ENCODE results near the gene KCNH6. TPM values are rescaled to one million over a fixed set of nuclear protein-coding genes. Genes with fewer than 3 reads are reported as not detected.

KCNH6 gene
- total RNA-seq, 1 experiment from 2014 or later = 1.6 TPM

GRCh38 chr17:63538693-63539595, 15.8 kb downstream of the KCNH6 start:
- Histone ChIP-seq H3K79me2 (ENCODE audit: insufficient read depth, low read length) (no peaks in the 10 kb centered on the region), H3K56ac (ENCODE audit: insufficient read length, low read depth, low read length) (no peak overlapping the region), H3K9me3 (ENCODE audit: control insufficient read depth, low read depth, low read length) (no peaks in the 10 kb centered on the region), H2AFZ (ENCODE audit: low read length) (no peak overlapping the region), H2BK12ac (ENCODE audit: insufficient read length, low read depth, low read length) (no peak overlapping the region), H2BK120ac (ENCODE audit: low read depth, low read length, poor library complexity, severe bottlenecking) (no peak overlapping the region), H4K20me1 (ENCODE audit: control insufficient read depth, insufficient read depth, insufficient read length) (no peaks in the 10 kb centered on the region), H3K23me2 (ENCODE audit: insufficient read length, low read depth, low read length, poor library complexity, severe bottlenecking) (peaks cover 8% of the 10 kb centered on the region), H2BK20ac (ENCODE audit: low read depth, low read length, poor library complexity, severe bottlenecking) (no peak overlapping the region), H3K27me3 (ENCODE audit: insufficient read depth, low read length) (no peaks in the 10 kb centered on the region; the same call in 1 of the 2 replicates), H3K27ac (ENCODE audit: insufficient read length, low read depth, low read length) (no peak overlapping the region), H2AK5ac (ENCODE audit: insufficient read length, low read length) (no peak overlapping the region), H3K79me1 (ENCODE audit: insufficient read depth, low read depth, low read length, poor library complexity, severe bottlenecking) (no peaks in the 10 kb centered on the region), H3T11ph (ENCODE audit: low read length) (no peak overlapping the region), H4K8ac (replicated peaks; ENCODE audit: insufficient read length, low read depth, low read length) (no peak overlapping the region), H3K4ac (ENCODE audit: low read depth, low read length) (no peak overlapping the region), H4K5ac (ENCODE audit: insufficient read length, low read depth, low read length) (no peak overlapping the region), H3K14ac (ENCODE audit: insufficient read depth, low read length) (no peak overlapping the region; the same call in 1 of the 2 replicates), H3K18ac (ENCODE audit: insufficient read length, low read depth, low read length) (no peak overlapping the region), H2BK5ac (ENCODE audit: insufficient read length, low read length) (no peak overlapping the region), H2BK15ac (ENCODE audit: low read depth, low read length) (no peak overlapping the region), H3K4me2 (ENCODE audit: insufficient read depth, insufficient read length, low read length) (no peak overlapping the region), H4K91ac (ENCODE audit: insufficient read length, low read depth, low read length) (no peak overlapping the region), H3K4me1 (ENCODE audit: insufficient read depth, low read length) (no peaks in the 10 kb centered on the region; the same call in 1 of the 2 replicates), H3K9ac (ENCODE audit: extremely low read depth, insufficient read length, low read length) (no peak overlapping the region), H3K23ac (ENCODE audit: insufficient read length, low read depth, low read length) (no peak overlapping the region)
- no peak for DNase-seq
- H3K4me1 Mint-ChIP-seq = peaks cover under 1 to 7% of the 10 kb centered on the region in 2 experiments; a peak in 2 of 4 replicates
- H3K9me3 Mint-ChIP-seq = no peaks in the 10 kb centered on the region; a peak in 2 of 5 replicates
- H3K27ac Mint-ChIP-seq = no peak overlapping the region
- H3K4me3 Mint-ChIP-seq = peak overlapping the region in 1 of 2 experiments; percentile 65; a peak in 3 of 5 replicates
- WGBS (ENCODE audit: extremely low coverage, insufficient read length, low lambda C conversion rate) = no CpG with 5 or more reads among the region's 9 CpGs
- peaks cover 13% of the 10 kb centered on the region for H3K27me3 Mint-ChIP-seq (ENCODE audit: low read depth)
- TF ChIP-seq CTCF (conservative IDR thresholded peaks at IDR 0.05) = no peak
- H3K36me3 Mint-ChIP-seq (ENCODE audit: insufficient read depth in 1 of 3, low read depth in 3 of 3) = no peaks in the 10 kb centered on the region

All from H9 (cell line).